Measurements from ENCODE around the gene INTS1. TPM values are rescaled to one million over a fixed set of nuclear protein-coding genes. Genes with fewer than 3 reads are reported as not detected.

INTS1 gene
- total and polyA plus RNA-seq, 11 donors: 35.5 to 67.4 (median 45.3) TPM

- TF ChIP-seq CTCF (IDR thresholded peaks at IDR 0.05): no peak
- no peak for TF ChIP-seq POLR2A (IDR thresholded peaks at IDR 0.05)
- 89 to 91% (median 90%) methylated on average over 15 to 18 of the region's 18 CpGs for WGBS, 4 donors
- Histone ChIP-seq H3K4me3 (no peak overlapping the region), H3K27me3 (no peaks in the 10 kb centered on the region), H3K27ac (no peak overlapping the region), H3K9me3 (no peaks in the 10 kb centered on the region), H3K36me3 (peaks cover 0 to 15% (median 0%) of the 10 kb centered on the region in 9 donors), H3K4me1 (peaks cover 0 to 35% (median 11%) of the 10 kb centered on the region in 12 donors)
- ATAC-seq (no peak), DNase-seq (no peak)
- intact Hi-C loops (cut with DNase I): no loop called here
Measured at GRCh38 chr7:1450431-1450830, 53.8 kb downstream of the INTS1 start.

GRCh38 chr7:1449951-1450350 lies 54.2 kb downstream of the INTS1 start:
- TF ChIP-seq POLR2A (IDR thresholded peaks at IDR 0.05) (no peak), CTCF (IDR thresholded peaks at IDR 0.05) (no peak)
- Histone ChIP-seq H3K27ac (no peak overlapping the region), H3K4me3 (no peak overlapping the region), H3K4me1 (peaks cover 0 to 30% (median 7%) of the 10 kb centered on the region in 12 donors), H3K9me3 (no peaks in the 10 kb centered on the region), H3K36me3 (peaks cover 0 to 15% (median 0%) of the 10 kb centered on the region in 9 donors), H3K27me3 (no peaks in the 10 kb centered on the region)
- WGBS, 4 donors: 68 to 78% (median 75%) methylated on average over 7 to 11 of the region's 11 CpGs
- intact Hi-C loops (cut with DNase I): no loop called here
- DNase-seq: no peak
- ATAC-seq: no peak

GRCh38 chr7:1449501-1449900 lies 54.7 kb downstream of the INTS1 start:
- TF ChIP-seq CTCF (IDR thresholded peaks at IDR 0.05) (no peak), POLR2A (IDR thresholded peaks at IDR 0.05) (no peak)
- H3K9me3 ChIP-seq: no peaks in the 10 kb centered on the region
- ATAC-seq (no peak), DNase-seq (no peak)
- H3K4me1 ChIP-seq: peaks cover 0 to 28% (median 3%) of the 10 kb centered on the region in 12 donors
- no peak overlapping the region for H3K4me3 ChIP-seq
- no peaks in the 10 kb centered on the region for H3K27me3 ChIP-seq
- peaks cover 0 to 15% (median 0%) of the 10 kb centered on the region in 9 donors for H3K36me3 ChIP-seq
- intact Hi-C loops (cut with DNase I): no loop called here
- H3K27ac ChIP-seq: no peak overlapping the region
- 83 to 96% (median 90%) methylated on average over 12 to 13 of the region's 13 CpGs for WGBS, 4 donors

GRCh38 chr7:1448958-1449357 lies 55.2 kb downstream of the INTS1 start:
- no peak for DNase-seq
- ATAC-seq: no peak
- TF ChIP-seq CTCF (IDR thresholded peaks at IDR 0.05): no peak
- no peak for TF ChIP-seq POLR2A (IDR thresholded peaks at IDR 0.05)
- no peaks in the 10 kb centered on the region for H3K27me3 ChIP-seq
- 86 to 96% (median 94%) methylated on average over 9 to 14 of the region's 14 CpGs for WGBS, 4 donors
- peak overlapping the region in 1 of 12 donors; percentile 62 for H3K27ac ChIP-seq
- H3K4me1 ChIP-seq: peaks cover 0 to 23% (median 0%) of the 10 kb centered on the region in 12 donors
- no peak overlapping the region for H3K4me3 ChIP-seq
- intact Hi-C loops (cut with DNase I): no loop called here
- peaks cover 0 to 15% (median 0%) of the 10 kb centered on the region in 9 donors for H3K36me3 ChIP-seq
- H3K9me3 ChIP-seq: no peaks in the 10 kb centered on the region

All from heart left ventricle (tissue), 16 donors.